Measurements from ENCODE around the gene SAMD10.
"Not testable (repeated sequence)": the region's sequence is repeated elsewhere in the genome, so short reads cannot be mapped to it uniquely, and the experiment has no call there.

Gene SAMD10

GRCh38 chr20:63968136-63968927 is 11.1 kb downstream of the SAMD10 start:
- no peak for DNase-seq

DNA sequence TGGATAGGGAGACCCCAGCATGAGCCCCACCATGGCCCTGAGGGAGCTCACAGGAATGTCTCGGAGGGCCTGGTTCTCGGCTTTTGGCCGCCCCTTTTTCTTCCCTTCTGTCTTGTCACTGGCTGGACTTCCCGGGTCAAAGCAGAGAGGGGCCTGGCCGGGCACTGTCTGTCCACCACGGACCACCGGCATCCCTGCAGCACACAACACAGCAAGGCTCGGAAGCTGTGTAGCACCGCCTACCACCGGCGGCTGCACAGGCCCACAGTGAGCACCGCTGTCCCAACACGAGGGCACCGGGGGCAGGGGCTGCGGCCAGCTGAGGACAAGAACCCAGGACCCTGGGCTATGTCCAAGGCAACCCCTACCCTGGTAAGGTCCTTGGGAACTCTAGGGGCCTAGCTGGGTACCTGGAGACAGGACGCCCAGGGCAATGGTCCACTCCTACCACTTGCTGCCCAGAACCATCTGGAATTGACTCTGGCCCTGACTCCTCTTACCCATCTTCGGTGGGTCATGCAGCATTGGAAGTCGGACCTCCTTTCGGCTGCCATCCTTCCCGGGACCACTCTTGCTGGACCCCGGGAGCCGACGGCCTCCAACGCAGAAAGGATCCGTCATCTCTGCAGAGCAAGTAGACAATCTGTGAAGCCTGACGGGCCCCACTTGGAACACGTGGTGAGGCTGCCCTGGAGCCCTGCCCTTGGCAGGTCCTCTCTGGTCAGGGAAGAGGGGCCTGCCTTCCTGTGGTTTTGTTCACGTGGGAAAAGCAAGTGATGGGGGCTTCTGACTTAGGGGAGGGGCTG is 11.9 kb downstream of the SAMD10 start:
- DNase-seq, result no peak

DNA sequence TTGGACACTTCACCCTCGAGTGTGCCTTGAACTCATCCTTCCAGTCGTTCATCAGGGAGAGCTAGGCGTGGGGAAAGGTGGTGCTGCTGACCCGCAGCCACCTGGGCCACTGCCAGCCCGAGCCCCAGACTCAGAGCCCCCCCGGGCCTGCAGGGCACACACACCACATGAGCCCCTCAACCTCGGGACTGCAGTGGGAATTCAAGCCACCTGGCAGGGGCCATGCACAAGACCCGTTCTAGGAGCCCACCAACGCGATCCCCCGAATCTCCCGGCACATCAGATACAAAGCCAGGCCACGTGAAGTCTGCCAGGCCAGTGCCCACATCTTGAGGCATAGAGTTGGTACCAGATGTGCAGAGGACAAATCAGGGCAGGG is 12.5 kb downstream of the SAMD10 start:
- no peak for DNase-seq

DNA sequence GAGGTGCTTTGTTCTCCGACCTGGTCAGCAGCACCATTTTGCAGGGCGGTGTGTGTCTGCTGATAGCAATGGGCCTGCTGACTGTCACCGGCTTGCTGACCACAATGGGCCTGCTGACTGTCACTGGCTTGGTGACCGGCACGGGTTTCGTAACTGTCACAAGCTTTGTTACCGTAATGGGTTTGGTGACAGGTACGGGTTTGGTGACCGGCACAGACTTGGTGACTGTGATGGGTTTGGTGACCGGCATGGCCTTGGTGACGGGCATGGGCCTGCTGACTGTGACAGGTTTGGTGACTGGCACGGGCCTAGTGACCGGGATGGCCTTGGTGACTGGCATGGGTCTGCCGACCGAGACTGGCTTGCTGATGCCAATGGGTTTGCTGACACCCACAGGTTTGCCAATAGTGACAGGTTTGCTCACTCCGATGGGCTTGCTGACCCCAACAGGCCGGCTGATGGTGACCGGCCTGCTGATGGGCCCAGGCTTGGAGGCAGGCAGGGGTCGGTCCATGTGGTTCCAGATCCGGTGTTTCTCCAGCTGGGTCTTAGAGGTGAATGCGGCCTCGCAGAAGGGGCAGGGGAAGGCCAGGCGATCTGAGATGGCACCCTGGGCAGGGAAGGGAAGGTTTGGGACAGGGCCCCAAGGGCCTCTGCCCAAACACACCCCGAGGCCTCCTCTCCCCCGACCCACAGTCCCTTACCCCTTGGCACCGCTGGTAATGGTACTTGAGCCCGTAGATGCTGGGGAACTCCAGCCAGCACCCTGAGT is 13.1 kb downstream of the SAMD10 start:
- no peak for DNase-seq

- DNase-seq, result no peak
These were observed 15.0 kb downstream of the SAMD10 start for GRCh38 chr20:63964412-63964811.

DNA sequence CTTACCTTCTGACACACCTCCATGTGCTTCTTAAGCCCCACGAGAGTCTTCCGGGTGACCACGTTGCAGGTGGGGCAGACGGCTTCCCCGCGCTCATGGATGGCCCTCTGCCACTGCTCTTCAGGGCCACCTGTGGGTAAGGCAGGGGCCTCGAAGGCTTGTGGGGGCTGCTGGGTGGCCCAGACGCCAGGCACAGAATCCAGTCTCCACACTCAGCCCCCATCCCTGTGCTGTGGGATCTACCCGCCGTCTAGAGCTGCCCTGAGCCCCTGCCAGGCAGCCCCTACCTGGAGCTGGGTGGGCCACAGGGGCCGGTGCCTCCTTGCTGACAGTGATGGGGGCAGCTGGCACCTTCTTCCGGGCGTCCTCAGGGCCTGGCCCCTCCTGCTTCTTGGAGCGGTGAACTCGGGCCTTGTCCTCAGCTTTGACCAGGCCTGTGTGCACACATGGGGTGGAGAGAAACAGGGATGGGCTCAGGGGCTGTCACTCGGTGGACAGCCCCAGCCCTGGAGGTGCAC is 15.6 kb downstream of the SAMD10 start:
- no peak for DNase-seq

GRCh38 chr20:63963348-63963741 is 16.1 kb downstream of the SAMD10 start:
- DNase-seq, result no peak

GRCh38 chr20:63962426-63963347 is 16.8 kb downstream of the SAMD10 start:
- DNase-seq, result no peak

GRCh38 chr20:63961664-63962425 is 17.6 kb downstream of the SAMD10 start:
- no peak for DNase-seq

DNA sequence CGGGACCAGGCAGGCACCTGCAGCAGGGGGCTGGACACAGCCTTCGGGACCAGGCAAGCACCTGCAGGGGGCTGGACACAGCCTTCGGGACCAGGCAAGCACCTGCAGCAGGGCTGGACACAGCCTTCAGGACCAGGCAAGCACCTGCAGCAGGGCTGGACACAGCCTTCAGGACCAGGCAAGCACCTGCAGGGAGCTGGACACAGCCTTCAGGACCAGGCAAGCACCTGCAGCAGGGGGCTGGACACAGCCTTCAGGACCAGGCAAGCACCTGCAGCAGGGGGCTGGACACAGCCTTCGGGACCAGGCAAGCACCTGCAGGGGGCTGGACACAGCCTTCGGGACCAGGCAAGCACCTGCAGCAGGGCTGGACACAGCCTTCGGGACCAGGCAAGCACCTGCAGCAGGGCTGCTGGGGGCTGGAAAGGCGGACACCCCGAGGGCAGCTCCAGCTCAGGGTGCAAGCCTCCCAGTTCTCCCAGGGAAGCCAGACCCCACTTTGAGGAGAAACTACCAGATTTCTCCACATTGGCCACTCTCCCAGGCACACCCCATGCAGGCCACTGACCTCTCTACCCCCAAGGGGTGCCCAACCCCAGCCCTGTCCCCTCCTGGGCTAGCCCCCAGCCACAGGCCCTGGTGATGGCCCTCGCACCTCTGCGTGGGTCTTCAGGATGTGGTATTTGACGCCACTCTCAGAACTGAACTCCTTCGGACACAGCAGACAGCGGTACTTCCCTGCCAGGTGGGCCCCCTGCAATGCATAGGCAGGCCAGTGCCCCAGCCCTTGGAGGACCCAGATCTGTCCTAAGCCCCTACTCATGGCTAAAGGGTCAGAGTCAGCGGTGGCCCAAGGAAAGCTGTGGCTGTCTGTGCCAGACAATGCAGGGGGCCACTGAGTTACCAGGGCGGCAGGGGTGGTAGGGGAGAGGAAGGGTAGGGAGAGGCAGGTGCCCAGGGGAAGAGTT is 18.5 kb downstream of the SAMD10 start:
- DNase-seq, result not testable (repeated sequence)

DNA sequence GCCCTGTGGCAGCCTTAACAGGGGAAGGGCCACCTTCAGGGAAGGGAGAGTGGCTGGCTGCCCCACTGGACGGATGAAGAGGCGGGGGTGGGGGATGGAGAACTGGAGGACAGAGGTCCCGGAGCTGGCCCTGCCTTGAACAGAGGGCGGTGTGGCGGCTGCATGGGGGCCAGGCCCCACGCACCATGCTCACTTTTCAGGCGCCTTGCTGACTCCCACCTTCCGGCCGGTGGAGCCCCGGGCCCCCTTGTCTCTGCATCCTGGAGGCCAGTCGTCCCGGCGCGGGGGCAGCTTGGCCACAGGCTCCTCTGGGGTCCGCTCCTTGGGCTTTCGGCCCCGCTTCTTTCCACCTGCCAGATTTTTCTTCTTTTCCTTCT is 19.8 kb downstream of the SAMD10 start:
- DNase-seq, result no peak

DNA sequence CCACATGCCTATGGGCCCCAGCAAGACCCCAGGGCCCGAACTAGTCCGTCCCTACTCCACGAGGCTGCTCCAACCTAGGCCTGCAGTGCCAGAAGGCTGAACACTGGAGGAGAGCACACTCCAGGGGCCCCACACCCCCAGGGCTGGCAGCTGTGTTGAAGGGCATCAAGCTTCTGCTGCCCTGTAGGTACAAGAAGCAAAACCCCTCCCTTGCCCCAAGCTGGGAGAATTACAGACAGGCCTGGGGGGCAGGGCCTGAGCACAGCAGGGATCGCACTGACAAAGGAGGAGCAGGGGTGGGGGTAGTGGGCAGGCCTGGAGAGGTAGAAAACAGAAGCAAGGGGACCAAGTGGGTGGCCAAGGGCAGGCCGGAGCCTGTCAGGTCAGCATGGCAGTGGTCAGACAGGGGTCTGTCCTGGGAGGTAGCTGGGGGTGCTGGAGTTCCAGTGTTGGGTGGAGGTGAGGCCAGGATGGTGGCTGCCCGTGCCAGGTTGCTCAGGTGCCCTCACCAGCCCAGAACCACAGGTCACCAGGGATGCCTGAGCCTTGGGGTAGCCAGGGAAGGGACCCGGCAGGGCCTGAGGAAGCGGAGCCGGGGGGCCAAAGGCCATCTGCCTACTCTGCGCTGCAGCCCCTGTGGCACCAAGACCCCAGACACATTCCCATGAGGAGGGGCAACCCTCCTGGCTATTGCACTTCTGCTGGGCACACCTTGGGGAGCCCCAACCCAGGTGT is 20.3 kb downstream of the SAMD10 start:
- no peak for DNase-seq

DNA sequence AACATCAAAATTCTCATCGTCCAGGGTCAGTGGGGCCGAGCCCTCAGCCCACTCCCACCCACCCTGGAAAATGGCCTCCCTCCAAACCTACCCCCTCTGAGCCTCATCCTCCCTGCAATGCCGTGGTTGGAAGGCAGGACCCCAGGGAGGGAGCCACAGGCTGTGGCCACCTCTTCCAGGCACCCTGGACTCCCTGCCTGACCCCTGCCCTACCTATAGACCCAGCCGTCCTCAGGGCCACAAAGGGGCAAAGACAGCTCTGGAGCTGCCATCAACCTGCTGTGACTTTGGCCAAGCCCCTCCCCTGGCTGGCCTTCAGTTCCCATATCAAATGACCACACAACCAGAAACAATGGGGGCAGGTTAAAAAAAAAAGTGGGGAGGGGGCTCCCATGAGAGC is 21.0 kb downstream of the SAMD10 start:
- DNase-seq, result no peak

GRCh38 chr20:63957690-63958441 is 21.6 kb downstream of the SAMD10 start:
- DNase-seq, result no peak

DNA sequence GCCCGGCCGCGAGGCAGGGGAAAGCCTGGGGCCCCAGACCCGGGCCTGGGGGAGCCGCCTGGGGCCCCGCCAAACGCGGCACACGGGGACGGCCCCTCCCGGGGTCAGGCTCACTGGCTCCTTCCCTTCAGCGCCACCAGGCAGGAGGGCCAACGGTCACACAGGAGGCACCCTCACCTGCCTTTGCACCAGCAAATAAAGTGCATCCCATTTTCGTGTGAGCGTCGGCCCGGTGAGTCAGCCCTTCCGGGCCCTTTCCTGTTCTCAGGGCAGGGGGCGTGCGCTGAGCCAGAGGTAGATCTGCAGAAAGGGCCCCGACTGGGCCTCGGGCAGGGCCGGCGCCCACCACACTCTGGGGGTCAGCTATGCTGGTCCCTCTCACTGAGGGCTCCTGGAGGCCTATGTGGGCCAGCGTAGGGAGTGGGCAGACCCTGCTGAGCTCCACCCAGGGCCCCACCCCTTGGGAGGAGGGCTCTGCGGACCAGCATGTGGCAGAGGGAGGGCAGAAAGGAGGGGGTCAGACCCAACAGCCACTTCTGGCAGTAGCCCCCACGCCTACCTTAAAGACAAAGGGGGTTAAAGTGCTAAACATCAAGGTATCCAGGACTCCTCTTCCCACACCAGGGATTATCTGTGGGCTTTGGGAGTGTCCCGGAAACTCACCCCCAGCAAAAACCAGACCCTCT is 22.3 kb downstream of the SAMD10 start:
- peak in 5 of 6 experiments; percentile 27 to 47 (median 41) for DNase-seq

DNA sequence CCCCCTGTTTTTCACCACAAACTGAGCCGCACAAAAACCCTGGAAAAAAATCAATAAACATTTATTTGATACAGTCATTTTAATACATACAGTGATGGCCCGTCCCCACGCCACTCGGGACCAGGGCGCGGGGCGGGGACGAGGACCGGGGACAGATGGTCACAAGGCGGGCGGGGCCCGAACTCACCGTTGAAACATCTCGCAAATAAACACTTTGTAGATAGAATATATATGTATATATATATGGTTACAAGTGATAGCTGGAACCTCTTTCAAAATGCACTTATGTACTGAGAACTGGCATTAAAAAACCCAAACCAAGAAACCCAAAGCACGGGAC is 22.8 kb downstream of the SAMD10 start:
- DNase-seq, result no peak

DNA sequence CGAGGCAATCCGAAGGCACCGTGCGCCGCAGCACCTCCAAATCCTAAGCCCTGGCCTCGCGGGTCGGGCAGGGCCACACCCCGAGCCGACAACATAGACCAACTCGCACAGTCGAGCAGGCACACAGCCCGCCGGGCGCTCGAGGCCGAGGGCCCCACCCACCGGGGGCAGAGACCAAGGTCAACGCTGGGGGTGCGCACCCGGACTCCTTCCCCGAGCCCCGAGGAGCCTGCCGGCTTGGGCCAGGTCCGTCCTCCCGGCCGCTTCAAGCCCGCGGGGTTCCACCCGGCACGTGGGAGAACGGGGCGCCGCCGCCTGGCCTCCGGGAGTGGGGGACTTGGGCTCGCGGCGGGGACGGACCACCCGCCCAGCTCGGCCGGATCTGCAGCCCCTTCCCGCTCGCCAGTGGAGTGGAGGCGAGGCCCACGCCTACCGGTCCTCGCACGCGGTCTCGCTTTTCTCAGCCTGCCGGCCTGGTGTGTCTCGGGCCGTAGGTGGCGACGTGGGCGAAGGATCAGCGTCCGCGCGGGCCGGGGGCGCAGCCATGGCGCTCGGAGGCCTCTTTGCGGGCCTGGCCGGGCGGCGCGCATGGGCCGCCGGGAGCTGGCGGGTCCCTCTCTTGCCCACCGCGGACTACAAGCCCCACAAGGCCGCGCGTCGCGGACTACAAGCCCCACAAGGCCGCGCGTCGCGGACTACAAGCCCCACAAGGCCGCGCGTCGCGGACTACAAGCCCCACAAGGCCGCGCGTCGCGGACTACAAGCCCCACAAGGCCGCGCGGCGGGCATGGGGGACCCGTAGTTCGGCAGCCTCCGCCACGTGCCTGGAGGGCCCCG is 23.4 kb downstream of the SAMD10 start, which contains the start of gene UCKL1:
Gene UCKL1, minus strand, starts transcription at position 590 of the 837 bp plus-strand sequence. Its CDS starts 44 bp downstream, at position 546.
- DNase-seq, result peak; percentile 86 to 94 (median 90)

Measured in stimulated activated naive CD4-positive, alpha-beta T cell (primary cell).